Femur (tissue), 1 donor: Measurements from ENCODE around the gene ABHD3.
"Not testable (repeated sequence)": the region's sequence is repeated elsewhere in the genome, so short reads cannot be mapped to it uniquely, and the experiment has no call there.

Experiments
- DNase-seq: peaks from one replicate; pipeline ENCODE4 v3.0.0-alpha.2; 2017

Gene ABHD3

GRCh38 chr18:21702602-21703001 is 2.0 kb downstream of the ABHD3 start:
- no peak for DNase-seq

- DNase-seq: no peak
Observed at GRCh38 chr18:21701621-21702020, 3.0 kb downstream of the ABHD3 start.

- no peak for DNase-seq
Observed at GRCh38 chr18:21700528-21701075, 4.0 kb downstream of the ABHD3 start.

- DNase-seq: no peak
Observed at GRCh38 chr18:21693322-21693721, 11.3 kb downstream of the ABHD3 start.

- no peak for DNase-seq
Observed at GRCh38 chr18:21689736-21690135, 14.8 kb downstream of the ABHD3 start.

- DNase-seq: no peak
Observed at GRCh38 chr18:21686282-21687105, 18.1 kb downstream of the ABHD3 start.

- DNase-seq: not testable (repeated sequence)
Observed at GRCh38 chr18:21685556-21685981, 19.0 kb downstream of the ABHD3 start.

- no peak for DNase-seq
Observed at GRCh38 chr18:21684731-21685130, 19.8 kb downstream of the ABHD3 start.

GRCh38 chr18:21682371-21683051 is 22.1 kb downstream of the ABHD3 start:
- peak; percentile 33 for DNase-seq

- no peak for DNase-seq
Observed at GRCh38 chr18:21680161-21680560, 24.4 kb downstream of the ABHD3 start.

GRCh38 chr18:21678859-21679258 is 25.7 kb downstream of the ABHD3 start:
- DNase-seq: no peak

GRCh38 chr18:21675354-21675753 is 29.2 kb downstream of the ABHD3 start:
- not testable (repeated sequence) for DNase-seq

- no peak for DNase-seq
Observed at GRCh38 chr18:21672521-21673267, 31.9 kb downstream of the ABHD3 start.

GRCh38 chr18:21669736-21670285 is 34.8 kb downstream of the ABHD3 start:
- no peak for DNase-seq

GRCh38 chr18:21664069-21664468 is 40.5 kb downstream of the ABHD3 start:
- no peak for DNase-seq

GRCh38 chr18:21663578-21663977 is 41.0 kb downstream of the ABHD3 start:
- peak; percentile 61 for DNase-seq

- no peak for DNase-seq
Observed at GRCh38 chr18:21662581-21662980, 42.0 kb downstream of the ABHD3 start.

- DNase-seq: no peak
Observed at GRCh38 chr18:21660078-21660477, 44.5 kb downstream of the ABHD3 start.

- DNase-seq: no peak
Observed at GRCh38 chr18:21656402-21656801, 48.2 kb downstream of the ABHD3 start.

GRCh38 chr18:21653361-21653760 is 51.2 kb downstream of the ABHD3 start:
- no peak for DNase-seq

- DNase-seq: no peak
Observed at GRCh38 chr18:21652073-21652472, 52.5 kb downstream of the ABHD3 start.

- no peak for DNase-seq
Observed at GRCh38 chr18:21650311-21650710, 54.3 kb downstream of the ABHD3 start.

- not testable (repeated sequence) for DNase-seq
Observed at GRCh38 chr18:21640375-21640774, 64.2 kb downstream of the ABHD3 start.
